Hematopoietic multipotent progenitor cell (in vitro differentiated cells): ENCODE data around the gene IQSEC1. TPM values are rescaled to one million over a fixed set of nuclear protein-coding genes. Genes with fewer than 3 reads are reported as not detected.
"Not testable (repeated sequence)": the region's sequence is repeated elsewhere in the genome, so short reads cannot be mapped to it uniquely, and the experiment has no call there.

Experiments used
- DNase-seq, 3 donors: peaks; one replicate each; pipeline ENCODE4 v3.0.0-alpha.2; 2011 to 2015; ENCODE audit warnings: low read depth in 2 of 3, low spot score in 2 of 3
- small RNA-seq: library from RNA; depleted of rRNA; stranded (forward); fragments of <200 nt; gene quantifications from one replicate; pipeline ENCODE3, GENCODE V24; 2012
- total RNA-seq: library from RNA; depleted of rRNA; stranded (reverse); fragments of >200 nt; gene quantifications from one replicate; pipeline ENCODE4 v1.2.3, GENCODE V29; 2012

Gene IQSEC1
- total RNA-seq, 1 donor: 20.7 TPM

GRCh38 chr3:12865271-12865670, 208.0 kb downstream of the IQSEC1 start:
- DNase-seq: no peak

- no peak for DNase-seq
Observed at GRCh38 chr3:12862387-12862786, 210.8 kb downstream of the IQSEC1 start.

GRCh38 chr3:12861611-12862010, 211.6 kb downstream of the IQSEC1 start:
- no peak for DNase-seq

GRCh38 chr3:12859840-12860239, 213.4 kb downstream of the IQSEC1 start:
- DNase-seq: no peak

- DNase-seq: no peak
Observed at GRCh38 chr3:12856626-12857025, 216.6 kb downstream of the IQSEC1 start.

GRCh38 chr3:12854565-12854964, 218.7 kb downstream of the IQSEC1 start:
- DNase-seq: no peak

GRCh38 chr3:12853847-12854246, 219.4 kb downstream of the IQSEC1 start:
- not testable (repeated sequence) for DNase-seq

- no peak for DNase-seq
Observed at GRCh38 chr3:12852201-12852600, 221.0 kb downstream of the IQSEC1 start.

Small RNAs within 50 kb of the gene (small RNA-seq; reads per million reads assigned to genes)
- not detected for gene AC034198.1
- not detected for gene AC069271.1

Other genes with a start within 250 kb of the IQSEC1 start
- 1,419 TPM for gene RPL32, start 231.9 kb downstream of the IQSEC1 start, total RNA-seq